HS-27A (cell line): ENCODE measurements around the gene PRPSAP1.
A peak's percentile ranks its signal among the peaks of the same experiment; 100 is the strongest.
"Not testable (repeated sequence)": the region's sequence is repeated elsewhere in the genome, so short reads cannot be mapped to it uniquely, and the experiment has no call there.

Experiments used
- DNase-seq: peaks from one replicate; pipeline ENCODE4 v3.0.0-alpha.2; 2012; ENCODE audit warnings: low read depth, missing footprints

Gene PRPSAP1

GRCh38 chr17:76382803-76383545, 29.3 kb upstream of the PRPSAP1 start:
- peak; percentile 39 for DNase-seq

GRCh38 chr17:76382351-76382802, 28.7 kb upstream of the PRPSAP1 start:
- DNase-seq: no peak

GRCh38 chr17:76381633-76382350, 28.1 kb upstream of the PRPSAP1 start:
- no peak for DNase-seq

- DNase-seq: no peak
These were observed 26.1 kb upstream of the PRPSAP1 start for GRCh38 chr17:76379646-76380376.

- no peak for DNase-seq
These were observed 25.5 kb upstream of the PRPSAP1 start for GRCh38 chr17:76379275-76379641.

GRCh38 chr17:76378548-76379274, 25.0 kb upstream of the PRPSAP1 start:
- no peak for DNase-seq

GRCh38 chr17:76376318-76377133, 22.8 kb upstream of the PRPSAP1 start:
- no peak for DNase-seq

- peak; percentile 57 for DNase-seq
These were observed 18.2 kb upstream of the PRPSAP1 start for GRCh38 chr17:76371656-76372628.

GRCh38 chr17:76370261-76370993, 16.7 kb upstream of the PRPSAP1 start:
- peak; percentile 71 for DNase-seq

- DNase-seq: no peak
These were observed 16.1 kb upstream of the PRPSAP1 start for GRCh38 chr17:76369804-76370203.

- no peak for DNase-seq
These were observed 15.7 kb upstream of the PRPSAP1 start for GRCh38 chr17:76369379-76369778.

- no peak for DNase-seq
These were observed 14.8 kb upstream of the PRPSAP1 start for GRCh38 chr17:76368545-76368944.

GRCh38 chr17:76367642-76368041, 13.9 kb upstream of the PRPSAP1 start:
- no peak for DNase-seq

GRCh38 chr17:76366247-76366646, 12.5 kb upstream of the PRPSAP1 start:
- no peak for DNase-seq

- no peak for DNase-seq
These were observed 11.7 kb upstream of the PRPSAP1 start for GRCh38 chr17:76365256-76365903.

GRCh38 chr17:76363107-76363842, 9.6 kb upstream of the PRPSAP1 start:
- no peak for DNase-seq

- no peak for DNase-seq
These were observed 6.7 kb upstream of the PRPSAP1 start for GRCh38 chr17:76360461-76360860.

GRCh38 chr17:76359776-76360175, 6.1 kb upstream of the PRPSAP1 start:
- DNase-seq: not testable (repeated sequence)
